GM12878 (cell line): ENCODE data around the gene ITGA8. TPM values are rescaled to one million over a fixed set of nuclear protein-coding genes. Genes with fewer than 3 reads are reported as not detected.

Source experiments
- ATAC-seq: fragments of 200-7000 bp; cut with Tn5 transposase; 3 replicates; pipeline ENCODE4 v1.9.1; 2020; ENCODE audit warnings: mild to moderate bottlenecking, moderate library complexity
- BruUV-seq: library from RNA; stranded (reverse); fragments of 400-500 nt; replicated peaks from 2 replicates; lab custom pipeline; 2021; lab: Mats Ljungman, UMichigan
- CTCF ChIA-PET: fragments of 300-600 bp; sonication (Branson Sonifier 250); formaldehyde crosslinking; extraction: SDS; loops from one replicate; lab custom pipeline; 2021; ENCODE audit warnings: inconsistent platforms; lab: Yijun Ruan, JAX
- POLR2A ChIA-PET: fragments of 350-600 bp; formaldehyde crosslinking; extraction: SDS; loops from one replicate; lab custom pipeline; 2021; ENCODE audit warnings: inconsistent platforms; lab: Charles Lee
- RAD21 ChIA-PET: fragments of 300-600 bp; sonication (Branson Sonifier 250); formaldehyde crosslinking; loops from one replicate; lab custom pipeline; 2023; ENCODE audit warnings: antibody characterized with exemption; ENCODE audit not compliant: unreplicated experiment; lab: Charles Lee
- SMC1A ChIA-PET: fragments of 300-600 bp; sonication (Branson Sonifier 250); formaldehyde crosslinking; loops from one replicate; lab custom pipeline; 2023; ENCODE audit not compliant: unreplicated experiment, uncharacterized antibody; lab: Charles Lee
- DNase-seq: peaks from one replicate; pipeline ENCODE4 v3.0.0-alpha.2; 2011; ENCODE audit warnings: low read depth, low spot score
- FAIRE-seq: peaks from 3 replicates; lab custom pipeline; 2011; peaks lifted over from hg19 to GRCh38; lab: Jason Lieb, UNC
- H2AFZ ChIP-seq: 2 replicates; pipeline ENCODE4 v1.6.0; 2011; ENCODE audit warnings: low read depth, low read length, control low read depth; ENCODE audit not compliant: control insufficient read depth
- H3K27ac ChIP-seq: 2 replicates; pipeline ENCODE4 v1.5.1; 2011; ENCODE audit warnings: control low read depth; ENCODE audit not compliant: control insufficient read depth, insufficient read depth
- H3K27me3 ChIP-seq, 2 experiments: replicated peaks in 1 of 2; 2 replicates each; pipeline versions ENCODE4 v1.6.0 to v1.6.1; 2011; ENCODE audit warnings: low read length in 1 of 2; ENCODE audit not compliant: control insufficient read depth in 2 of 2, insufficient read depth in 2 of 2
- H3K36me3 ChIP-seq, 2 experiments: 2 replicates each; pipeline ENCODE4 v1.5.1; 2011; ENCODE audit warnings: low read length in 1 of 2; ENCODE audit not compliant: control insufficient read depth in 2 of 2, insufficient read depth in 2 of 2
- H3K4me1 ChIP-seq: 2 replicates; pipeline ENCODE4 v1.6.1; 2011; ENCODE audit warnings: mild to moderate bottlenecking, low read length, moderate library complexity, mixed read lengths; ENCODE audit not compliant: control insufficient read depth, insufficient read depth
- H3K4me2 ChIP-seq: 2 replicates; pipeline ENCODE4 v1.6.0; 2011; ENCODE audit warnings: control low read depth; ENCODE audit not compliant: control insufficient read depth, insufficient read depth
- H3K4me3 ChIP-seq: fragments of 200-600 bp; sonication (generic); 2 replicates; pipeline ENCODE4 v1.5.1; 2016
- H3K79me2 ChIP-seq: 2 replicates; pipeline ENCODE4 v1.6.0; 2011; ENCODE audit warnings: low read length; ENCODE audit not compliant: control insufficient read depth, insufficient read depth
- H3K9ac ChIP-seq: 2 replicates; pipeline ENCODE4 v1.8.0; 2011; ENCODE audit warnings: low read length, control low read depth, mixed read lengths; ENCODE audit not compliant: control insufficient read depth, insufficient read depth
- H3K9me3 ChIP-seq: replicated peaks from 3 replicates; pipeline ENCODE4 v1.5.1; 2011; ENCODE audit warnings: mild to moderate bottlenecking, low read length; ENCODE audit not compliant: control insufficient read depth, insufficient read depth
- H4K20me1 ChIP-seq: 2 replicates; pipeline ENCODE4 v1.6.0; 2011; ENCODE audit not compliant: control insufficient read depth, insufficient read depth
- ASH2L ChIP-seq: fragments of 300-600, 200-600 bp; sonication (generic); IDR thresholded peaks from 2 replicates; pipeline ENCODE4 v1.6.1; 2017; ENCODE audit warnings: low read depth, mild to moderate bottlenecking, borderline replicate concordance
- BCL3 ChIP-seq: IDR thresholded peaks from 2 replicates; pipeline ENCODE4 v1.6.1; 2011; ENCODE audit warnings: borderline replicate concordance, low read depth, mild to moderate bottlenecking, moderate library complexity, low read length; ENCODE audit not compliant: insufficient read depth, poor library complexity, severe bottlenecking
- BCLAF1 ChIP-seq: fragments of 450-650 bp; IDR thresholded peaks from 2 replicates; pipeline ENCODE4 v1.6.1; 2017; ENCODE audit warnings: antibody characterized with exemption, mild to moderate bottlenecking, moderate library complexity
- FOS ChIP-seq: IDR thresholded peaks from 3 replicates; pipeline ENCODE4 v1.6.1; 2011; ENCODE audit warnings: borderline replicate concordance; ENCODE audit not compliant: insufficient read length; ENCODE audit errors: extremely low read depth
- HCFC1 ChIP-seq: fragments of 150-350 bp; IDR thresholded peaks from 2 replicates; pipeline ENCODE4 v1.6.1; 2014; ENCODE audit warnings: low read length
- MTA2 ChIP-seq: fragments of 450-650 bp; IDR thresholded peaks from 2 replicates; pipeline ENCODE4 v1.6.1; 2016; ENCODE audit warnings: low read depth, mild to moderate bottlenecking, moderate library complexity
- SREBF1 ChIP-seq: IDR thresholded peaks from 2 replicates; pipeline ENCODE4 v1.6.1; 2012; ENCODE audit warnings: mild to moderate bottlenecking, low read length
- ZBTB40 ChIP-seq: fragments of 450-650 bp; IDR thresholded peaks from 2 replicates; pipeline ENCODE4 v1.6.1; 2016; ENCODE audit warnings: mild to moderate bottlenecking, moderate library complexity, borderline replicate concordance
- ZNF384 ChIP-seq: IDR thresholded peaks from 2 replicates; pipeline ENCODE4 v1.6.1; 2012; ENCODE audit warnings: low read depth, mild to moderate bottlenecking, low read length, improper control_type of control experiment, borderline replicate concordance
- ZNF687 ChIP-seq: fragments of 450-650 bp; IDR thresholded peaks from 2 replicates; pipeline ENCODE4 v1.6.1; 2017; ENCODE audit warnings: mild to moderate bottlenecking, moderate library complexity
- WGBS: methylation state at CpG from one replicate; pipeline ENCODE4 v1.1.6; 2016; ENCODE audit warnings: low lambda C conversion rate; ENCODE audit not compliant: insufficient replicate concordance, insufficient coverage; ENCODE audit errors: missing lambda C conversion rate; 5-methylcytosine and 5-hydroxymethylcytosine counted together
- in situ Hi-C: fragments of 300-500 bp; cut with MboI; formaldehyde crosslinking; loops from 9 replicates; pipeline ENCODE4 v1.14.3; 2018; ENCODE audit warnings: mixed read lengths
- intact Hi-C: fragments of 100-400 bp; cut with micrococcal nuclease; formaldehyde crosslinking; loops from one replicate; pipeline ENCODE4 v1.14.2; 2022; ENCODE audit not compliant: unreplicated experiment
- polyA plus RNA-seq, 11 experiments: library from polyadenylated mRNA; depleted of rRNA in 4 of 11; unstranded in 6 of 11; stranded (reverse) in 5 of 11; fragments of >200 nt; fragmentation: Nextera tagmentation in 4 of 11; fragmentation: Illumina TruSeq in 1 of 11; extraction: Ambion mirVana in 4 of 11; extraction: Trizol in 1 of 11; gene quantifications; 1 replicate in 1 of 11; 2 replicates in 10 of 11; pipeline versions ENCODE4 v1.2.1 to v1.2.3, GENCODE V29; 2011 to 2016; ENCODE audit warnings: inconsistent platforms in 2 of 11, missing spikeins in 2 of 11, low read depth in 1 of 11
- total RNA-seq, 4 experiments: library from RNA; depleted of rRNA in 3 of 4; stranded (reverse); fragments of >200 nt in 3 of 4; fragmentation: Illumina TruSeq in 1 of 4; extraction: Trizol in 1 of 4; gene quantifications; 2 replicates each; pipeline versions ENCODE4 v1.2.1 to v1.2.3, GENCODE V29; 2013 to 2021

Gene ITGA8
- total and polyA plus RNA-seq, 10 of the 15 experiments (the other 5 are each of a cell fraction or from before 2014, with no cell fraction given) = 0.03 TPM; not detected in 9

GRCh38 chr10:15710455-15710854 lies 9.3 kb downstream of the ITGA8 start:
- ChIA-PET POLR2A (no interaction called here), RAD21 (no interaction called here), SMC1A (no interaction called here), CTCF (no interaction called here)
- in situ Hi-C loops = no loop called here
- H4K20me1 ChIP-seq = no peaks in the 10 kb centered on the region
- no peak overlapping the region for H3K4me3 ChIP-seq
- DNase-seq = no peak
- H2AFZ ChIP-seq = no peak overlapping the region
- no peaks in the 10 kb centered on the region for H3K36me3 ChIP-seq
- 0 out of 4 replicates have a peak, but pooled peaks cover 0 to 2% of the 10 kb centered on the region in 2 experiments for H3K27me3 ChIP-seq
- intact Hi-C loops = no loop called here
- no peaks in the 10 kb centered on the region for H3K79me2 ChIP-seq
- H3K27ac ChIP-seq = no peak overlapping the region
- no TSS peak for BruUV-seq
- 40% methylated on average over 5 of the region's 5 CpGs for WGBS
- no peaks in the 10 kb centered on the region for H3K9me3 ChIP-seq
- FAIRE-seq = no peak
- H3K4me1 ChIP-seq = no peaks in the 10 kb centered on the region
- no peak overlapping the region for H3K4me2 ChIP-seq
- no peak overlapping the region for H3K9ac ChIP-seq
- no peak for ATAC-seq
- TF ChIP-seq BCL3 (no peak), HCFC1 (no peak), ZNF384 (no peak), ASH2L (no peak), SREBF1 (no peak), MTA2 (no peak), ZNF687 (no peak), ZBTB40 (no peak), FOS (no peak), BCLAF1 (no peak)
